OCI-LY7 (cell line): ENCODE data around the gene ARPC5L. TPM values are rescaled to one million over a fixed set of nuclear protein-coding genes. Genes with fewer than 3 reads are reported as not detected.

Experiments used
- BruUV-seq: library from RNA; stranded (reverse); fragments of 400-500 nt; replicated peaks from 2 replicates; lab custom pipeline; 2021; lab: Mats Ljungman, UMichigan
- CTCF ChIA-PET: fragments of 300-600 bp; sonication (Branson Sonifier 250); formaldehyde crosslinking; loops from one replicate; lab custom pipeline; 2022; ENCODE audit warnings: antibody characterized with exemption; ENCODE audit not compliant: unreplicated experiment; lab: Charles Lee
- POLR2A ChIA-PET: fragments of 300-600 bp; sonication (Branson Sonifier 250); formaldehyde crosslinking; loops from one replicate; lab custom pipeline; 2022; ENCODE audit warnings: antibody characterized with exemption; lab: Charles Lee
- DNase-seq: peaks from one replicate; pipeline ENCODE4 v3.0.0-alpha.2; 2015; ENCODE audit warnings: low spot score
- H2AFZ ChIP-seq: fragments of 200-600 bp; sonication (generic), shearing (Covaris generic); 2 replicates; pipeline ENCODE4 v1.6.1; 2014; ENCODE audit warnings: mild to moderate bottlenecking, antibody characterized with exemption, low read length, moderate library complexity
- H3K27ac ChIP-seq: fragments of 200-600 bp; sonication (generic); 2 replicates; pipeline ENCODE4 v1.5.1; 2014; ENCODE audit warnings: mixed run types, low read depth, mild to moderate bottlenecking, moderate library complexity, low read length, inconsistent platforms; ENCODE audit not compliant: poor library complexity, severe bottlenecking
- H3K36me3 ChIP-seq: fragments of 200-600 bp; sonication (generic); 2 replicates; pipeline ENCODE4 v1.6.1; 2014; ENCODE audit warnings: mild to moderate bottlenecking, antibody characterized with exemption, low read length, moderate library complexity, mixed read lengths; ENCODE audit not compliant: insufficient read depth
- H3K4me1 ChIP-seq: fragments of 200-600 bp; sonication (generic); 2 replicates; pipeline ENCODE4 v1.5.1; 2014; ENCODE audit warnings: mild to moderate bottlenecking, low read length; ENCODE audit not compliant: insufficient read depth, poor library complexity, severe bottlenecking
- H3K4me2 ChIP-seq: fragments of 200-600 bp; sonication (generic); 2 replicates; pipeline ENCODE4 v1.6.1; 2014; ENCODE audit warnings: mild to moderate bottlenecking, low read length
- H3K4me3 ChIP-seq: fragments of 200-600 bp; sonication (generic); 2 replicates; pipeline ENCODE4 v1.5.1; 2014; ENCODE audit warnings: mild to moderate bottlenecking, low read depth, low read length; ENCODE audit not compliant: poor library complexity, severe bottlenecking
- H3K79me2 ChIP-seq: fragments of 200-600 bp; sonication (generic); 2 replicates; pipeline ENCODE4 v1.6.1; 2016; ENCODE audit warnings: low read depth, mild to moderate bottlenecking, low read length, moderate library complexity, mixed read lengths; ENCODE audit not compliant: insufficient read depth
- H3K9me2 ChIP-seq: fragments of 200-600 bp; sonication (generic); 2 replicates; pipeline ENCODE4 v1.6.1; 2016; ENCODE audit warnings: mild to moderate bottlenecking, low read length, mixed read lengths; ENCODE audit not compliant: insufficient read depth
- H3K9me3 ChIP-seq: fragments of 200-600 bp; sonication (generic); 2 replicates; pipeline ENCODE4 v1.6.1; 2014; ENCODE audit warnings: mild to moderate bottlenecking, mixed run types, low read length, mixed read lengths
- H4K20me1 ChIP-seq: fragments of 200-600 bp; sonication (generic); 2 replicates; pipeline ENCODE4 v1.6.1; 2014; ENCODE audit warnings: mild to moderate bottlenecking, antibody characterized with exemption, low read length, moderate library complexity, mixed read lengths; ENCODE audit not compliant: insufficient read depth
- EZH2phosphoT487 ChIP-seq: fragments of 200-600 bp; sonication (generic); IDR thresholded peaks from 2 replicates; pipeline ENCODE4 v1.6.1; 2018; ENCODE audit warnings: low read depth, borderline replicate concordance, mild to moderate bottlenecking, mixed run types, antibody characterized with exemption, low read length, moderate library complexity, mixed read lengths
- intact Hi-C: fragments of 100-400 bp; cut with micrococcal nuclease; formaldehyde crosslinking; loops from one replicate; pipeline ENCODE4 v1.10.0; 2022; ENCODE audit not compliant: unreplicated experiment
- total RNA-seq, 2 experiments: library from RNA; depleted of rRNA in 1 of 2; stranded (reverse); fragments of >200 nt in 1 of 2; shearing (Covaris generic) in 1 of 2; gene quantifications; 2 replicates each; pipeline ENCODE4 v1.2.3, GENCODE V29; 2014 to 2022
- TF ChIP-seq, protein P1 (sequence below): fragments of 200-600 bp; sonication (generic); conservative IDR thresholded peaks from 2 replicates; pipeline ENCODE4 v1.5.1; 2014; ENCODE audit warnings: mild to moderate bottlenecking, antibody characterized with exemption, low read length, moderate library complexity, mixed read lengths

Gene ARPC5L
- total RNA-seq, 2 experiments from 2014 or later, result 74.0 to 107 TPM

DNA sequence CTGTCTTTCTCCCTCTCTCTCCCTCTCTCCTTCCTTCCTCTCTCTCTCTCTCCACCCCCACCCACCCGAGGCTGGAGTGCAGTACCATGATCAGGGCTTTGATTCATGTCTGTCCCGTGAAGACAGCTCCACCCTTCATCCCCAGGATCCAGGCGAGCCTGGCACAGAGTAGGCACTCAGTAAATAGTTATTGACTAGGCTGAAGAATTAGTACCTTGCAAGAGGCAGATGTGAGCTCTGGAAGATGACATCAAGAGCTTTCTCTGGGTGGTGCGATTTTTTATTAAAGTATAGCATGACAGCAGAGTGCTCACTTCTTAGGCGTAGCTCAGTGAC is 32.6 kb upstream of the ARPC5L start:
- H3K4me3 ChIP-seq, result no peak overlapping the region
- intact Hi-C loops, result no loop called here
- no peak overlapping the region for H2AFZ ChIP-seq
- POLR2A ChIA-PET, result interaction anchor here (0.6 to 1.1 kb wide), 2 partner anchors 15 to 305 kb away, joined by 3 read pairs; no protein-coding TSS in a partner anchor
- peaks cover 12% of the 10 kb centered on the region for H3K4me1 ChIP-seq
- H3K4me2 ChIP-seq, result no peak overlapping the region
- no peaks in the 10 kb centered on the region for H3K36me3 ChIP-seq
- no peaks in the 10 kb centered on the region for H3K9me3 ChIP-seq
- no peak for TF ChIP-seq EZH2phosphoT487
- TF ChIP-seq, protein P1, sequence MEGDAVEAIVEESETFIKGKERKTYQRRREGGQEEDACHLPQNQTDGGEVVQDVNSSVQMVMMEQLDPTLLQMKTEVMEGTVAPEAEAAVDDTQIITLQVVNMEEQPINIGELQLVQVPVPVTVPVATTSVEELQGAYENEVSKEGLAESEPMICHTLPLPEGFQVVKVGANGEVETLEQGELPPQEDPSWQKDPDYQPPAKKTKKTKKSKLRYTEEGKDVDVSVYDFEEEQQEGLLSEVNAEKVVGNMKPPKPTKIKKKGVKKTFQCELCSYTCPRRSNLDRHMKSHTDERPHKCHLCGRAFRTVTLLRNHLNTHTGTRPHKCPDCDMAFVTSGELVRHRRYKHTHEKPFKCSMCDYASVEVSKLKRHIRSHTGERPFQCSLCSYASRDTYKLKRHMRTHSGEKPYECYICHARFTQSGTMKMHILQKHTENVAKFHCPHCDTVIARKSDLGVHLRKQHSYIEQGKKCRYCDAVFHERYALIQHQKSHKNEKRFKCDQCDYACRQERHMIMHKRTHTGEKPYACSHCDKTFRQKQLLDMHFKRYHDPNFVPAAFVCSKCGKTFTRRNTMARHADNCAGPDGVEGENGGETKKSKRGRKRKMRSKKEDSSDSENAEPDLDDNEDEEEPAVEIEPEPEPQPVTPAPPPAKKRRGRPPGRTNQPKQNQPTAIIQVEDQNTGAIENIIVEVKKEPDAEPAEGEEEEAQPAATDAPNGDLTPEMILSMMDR, result no peak
- CTCF ChIA-PET, result no interaction called here
- DNase-seq, result no peak
- no peaks in the 10 kb centered on the region for H4K20me1 ChIP-seq
- BruUV-seq, result no TSS peak
- no peak overlapping the region for H3K27ac ChIP-seq
- no peaks in the 10 kb centered on the region for H3K79me2 ChIP-seq
- H3K9me2 ChIP-seq, result no peaks in the 10 kb centered on the region

DNA sequence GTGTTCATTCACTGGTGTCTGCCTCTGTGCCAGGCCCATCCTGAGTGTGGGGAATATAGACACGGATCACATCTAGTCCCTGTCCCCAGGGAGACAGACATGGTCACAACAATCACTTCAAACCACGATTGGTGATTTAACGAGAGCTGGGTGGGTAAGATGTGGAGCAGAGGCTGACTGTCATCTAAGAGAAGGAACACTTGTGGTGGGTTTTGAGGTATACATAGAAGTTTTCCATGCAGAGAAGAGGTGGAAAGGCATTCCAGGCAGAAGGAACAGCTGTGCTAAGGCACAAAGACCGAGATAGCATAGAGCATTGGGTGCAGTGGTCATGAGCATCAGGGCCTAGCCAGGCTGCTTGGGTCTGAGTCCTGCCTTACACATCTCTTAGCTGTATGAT is 31.3 kb upstream of the ARPC5L start:
- ChIA-PET POLR2A (interaction anchor here (0.8 kb wide), 1 partner anchor 62 kb away, joined by 4 read pairs; no protein-coding TSS in a partner anchor), CTCF (no interaction called here)
- H3K4me2 ChIP-seq, result no peak overlapping the region

More for the DNA sequence above, 31.3 kb upstream of the ARPC5L start:
- H3K9me2 ChIP-seq, result no peaks in the 10 kb centered on the region
- no peak for TF ChIP-seq EZH2phosphoT487
- TF ChIP-seq, protein P1, result no peak
- no peak overlapping the region for H2AFZ ChIP-seq
- intact Hi-C loops, result no loop called here
- DNase-seq, result no peak
- H3K4me3 ChIP-seq, result no peak overlapping the region
- H3K9me3 ChIP-seq, result no peaks in the 10 kb centered on the region
- H3K4me1 ChIP-seq, result no peaks in the 10 kb centered on the region
- no peak overlapping the region for H3K27ac ChIP-seq
- H3K79me2 ChIP-seq, result no peaks in the 10 kb centered on the region
- H3K36me3 ChIP-seq, result no peaks in the 10 kb centered on the region
- BruUV-seq, result no TSS peak
- H4K20me1 ChIP-seq, result no peaks in the 10 kb centered on the region
